ACHN (cell line): Measurements from ENCODE around the gene TMEM97.
A peak's percentile ranks its signal among the peaks of the same experiment; 100 is the strongest.
"Not testable (repeated sequence)": the region's sequence is repeated elsewhere in the genome, so short reads cannot be mapped to it uniquely, and the experiment has no call there.

Source experiments
- DNase-seq: peaks from one replicate; pipeline ENCODE4 v3.0.0-alpha.2; 2015
- in situ Hi-C: cut with HindIII; loops from 2 replicates; pipeline ENCODE4 v1.10.0; 2017; ENCODE audit warnings: low sequenced_read_pairs, low pct_ligation_motif_present, low pct_unique_long_range_greater_than_20kb

TMEM97 gene

DNA sequence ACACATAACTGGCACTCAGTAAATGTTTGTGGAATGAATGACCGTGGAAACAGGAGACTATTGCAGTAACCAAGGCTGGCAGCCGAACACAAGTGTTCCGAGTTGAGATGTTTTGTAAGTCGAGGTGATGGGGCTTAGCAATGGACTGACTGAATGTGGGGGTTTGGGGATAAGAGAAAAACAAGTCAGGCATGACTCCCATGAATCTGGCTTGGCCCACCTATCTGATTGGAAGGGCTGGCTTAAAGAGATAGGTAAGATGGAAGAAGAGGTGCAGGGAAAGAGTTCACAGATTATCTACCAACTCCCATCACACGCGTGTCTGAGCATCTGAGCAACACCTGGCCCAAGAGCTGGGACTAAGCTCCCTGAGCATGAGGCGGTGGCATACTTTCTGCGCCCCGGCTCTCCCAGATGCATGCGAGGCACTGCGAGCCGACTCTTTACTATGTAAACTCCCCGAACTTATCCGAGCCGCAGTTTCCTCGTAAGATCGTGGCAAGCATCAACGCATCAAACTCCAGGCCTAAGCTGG lies 15.7 kb downstream of the TMEM97 start:
- peak; percentile 63 for DNase-seq
- in situ Hi-C loops, result no loop called here

DNA sequence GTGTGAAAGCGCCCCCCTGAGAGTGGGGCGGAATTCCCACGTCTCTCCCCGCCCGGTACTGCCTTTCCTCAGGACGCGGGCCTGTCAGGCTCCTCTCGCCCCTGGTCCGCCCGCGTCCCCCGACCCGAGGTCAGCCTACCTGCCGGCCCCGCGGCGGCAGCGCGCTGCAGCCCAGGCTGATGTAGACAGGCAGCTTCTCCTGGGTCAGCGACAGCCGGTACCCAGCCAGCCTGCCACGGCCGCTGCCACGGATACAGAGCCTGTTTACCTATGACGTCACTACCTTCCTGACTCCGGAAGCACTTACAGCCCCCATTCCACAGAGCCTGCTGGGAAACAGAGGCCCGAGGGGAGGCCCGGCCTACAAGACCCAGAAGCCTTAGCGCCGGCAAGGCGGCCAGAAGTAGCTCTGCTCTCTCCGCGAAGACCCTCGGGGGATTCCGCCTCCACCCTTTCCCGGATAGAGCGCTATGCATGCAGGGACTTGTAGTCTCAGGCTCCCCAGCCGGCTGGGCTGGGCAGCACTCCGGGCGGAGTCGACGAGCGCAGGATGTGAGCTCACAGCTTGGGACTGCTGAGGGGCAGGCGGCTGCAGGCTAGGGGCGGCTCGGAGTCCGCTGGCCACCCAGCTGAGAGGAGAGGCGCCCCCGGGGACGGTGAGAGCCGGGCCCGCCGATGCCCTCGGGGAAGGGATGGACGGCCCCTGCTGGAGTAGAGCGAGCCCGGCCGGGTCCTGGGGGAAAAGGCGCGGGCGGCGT lies 16.4 kb downstream of the TMEM97 start, which contains the start of the genes IFT20 and TNFAIP1:
Gene IFT20, minus strand, starts transcription at position 272 of the 758 bp plus-strand sequence. CDS start 3,487 bp downstream, outside the sequence.
Gene TNFAIP1, plus strand, starts transcription at position 561 of the 758 bp plus-strand sequence. CDS start 3,761 bp downstream, outside the sequence.
- peak; percentile 100 for DNase-seq
- in situ Hi-C loops, result no loop called here

DNA sequence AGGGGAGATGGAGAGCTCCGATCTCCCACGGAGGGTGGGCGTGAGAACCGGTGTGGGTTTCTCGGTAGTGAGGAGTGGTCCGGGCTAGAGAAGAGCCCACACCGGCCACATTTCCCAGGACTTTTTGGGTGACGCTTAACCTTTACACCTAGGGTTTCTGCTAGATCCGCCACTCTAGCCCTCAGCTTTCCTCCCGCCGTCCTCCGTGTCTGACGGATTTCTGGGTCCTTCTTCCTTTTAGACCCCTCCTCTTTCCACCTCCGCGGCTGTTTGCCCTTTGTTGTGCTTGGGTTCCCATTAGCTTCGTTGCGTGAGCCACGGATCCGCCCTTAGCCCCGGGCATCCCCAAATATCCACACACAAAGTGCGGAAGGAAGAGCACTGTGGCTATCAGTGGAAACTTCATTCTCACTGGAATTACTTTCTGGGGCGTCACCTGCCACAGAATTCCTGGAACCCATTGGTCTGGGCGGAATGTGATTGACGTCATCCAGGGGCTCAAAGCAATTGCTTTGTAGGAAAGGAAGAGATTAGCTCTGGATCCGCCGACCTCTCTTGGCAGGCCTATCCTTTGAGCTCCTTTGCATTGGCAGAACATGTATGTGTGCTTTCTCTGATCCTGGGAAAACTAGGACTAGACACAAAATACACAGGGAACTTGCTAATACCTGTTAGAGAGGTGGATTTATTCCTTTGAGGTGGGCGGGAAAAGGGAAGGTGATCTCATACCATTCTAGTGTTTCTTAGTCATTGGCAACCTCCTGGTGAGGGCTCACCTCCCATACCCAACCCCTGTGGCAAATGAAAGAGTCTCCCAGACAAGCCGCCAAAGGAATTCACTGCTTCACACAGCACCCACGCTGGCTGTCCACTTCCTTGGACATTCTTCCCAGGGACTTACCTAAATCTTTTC lies 17.2 kb downstream of the TMEM97 start:
- in situ Hi-C loops, result no loop called here
- peak; percentile 98 for DNase-seq

DNA sequence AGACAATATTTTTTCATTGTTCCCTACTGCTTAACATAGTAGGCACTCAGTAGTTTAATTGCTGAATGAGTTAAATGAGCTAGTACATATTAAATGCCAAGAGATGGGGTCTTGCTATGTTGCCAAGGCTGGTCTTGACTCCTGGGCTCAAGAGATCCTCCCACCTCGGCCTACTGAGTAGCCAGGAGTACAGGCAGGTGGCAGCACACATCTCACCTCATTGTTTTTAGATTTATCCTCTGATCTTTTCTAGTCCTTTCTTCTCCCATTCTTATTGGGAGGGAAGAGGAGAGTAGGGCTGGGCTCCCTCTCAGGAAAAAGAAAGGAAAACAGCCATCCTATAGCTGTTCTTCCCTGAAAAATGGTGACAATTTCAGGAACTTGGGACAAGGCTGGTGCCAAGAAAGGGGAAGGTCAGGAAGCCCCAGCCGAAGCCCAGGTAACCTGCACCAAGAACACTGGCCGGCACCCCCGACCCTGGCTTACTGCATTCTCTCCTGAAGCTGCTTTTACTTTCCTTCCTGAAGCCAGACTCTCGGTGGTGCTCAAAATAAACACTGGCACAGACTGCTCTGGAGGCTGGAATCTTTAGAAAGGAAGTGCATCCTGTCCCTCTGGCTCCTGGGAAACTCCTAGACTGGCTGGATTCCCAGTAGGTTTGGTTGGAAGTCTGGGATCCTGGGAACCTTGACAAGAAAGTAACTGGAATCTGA lies 19.2 kb downstream of the TMEM97 start:
- in situ Hi-C loops, result no loop called here
- peak; percentile 26 for DNase-seq

DNA sequence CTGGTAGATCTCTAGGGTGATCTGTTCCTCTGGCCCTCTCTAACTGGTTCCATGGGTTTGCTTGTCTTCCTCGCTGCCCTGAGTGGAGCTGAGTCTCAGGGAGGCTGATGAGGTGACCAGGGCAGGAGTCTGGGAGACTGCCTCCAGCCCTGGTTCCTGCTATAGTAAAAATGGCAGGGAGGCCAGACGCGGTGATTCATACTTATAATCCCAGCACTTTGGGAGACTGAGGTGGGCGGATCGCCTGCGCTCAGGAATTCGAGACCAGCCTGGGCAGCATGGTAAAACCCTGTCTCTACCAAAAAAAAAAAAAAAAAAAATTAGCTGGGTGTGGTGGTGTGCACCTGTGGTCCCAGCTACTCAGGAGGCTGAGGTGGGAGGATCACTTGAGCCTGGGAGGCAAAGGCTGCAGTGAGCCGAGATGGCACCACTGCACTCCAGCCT lies 19.8 kb downstream of the TMEM97 start:
- in situ Hi-C loops, DNase-seq: not testable (repeated sequence)

DNA sequence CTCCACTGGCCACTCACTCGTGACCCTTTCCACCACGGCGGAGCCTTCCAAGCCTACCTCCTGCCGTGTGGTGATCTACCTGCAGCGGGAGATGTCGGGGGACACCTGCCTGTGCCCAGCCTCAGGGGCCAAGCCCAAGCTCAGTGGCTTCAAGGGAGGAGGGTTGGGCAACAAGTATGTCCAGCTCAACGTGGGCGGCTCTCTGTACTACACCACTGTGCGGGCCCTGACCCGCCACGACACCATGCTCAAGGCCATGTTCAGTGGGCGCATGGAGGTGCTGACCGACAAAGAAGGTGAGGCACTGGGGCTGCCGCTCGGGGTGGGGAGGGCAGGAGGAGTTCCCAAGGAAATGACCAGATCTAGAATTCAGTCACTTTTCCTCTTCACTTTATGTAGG lies 20.4 kb downstream of the TMEM97 start:
- in situ Hi-C loops, result no loop called here
- DNase-seq, result no peak

DNA sequence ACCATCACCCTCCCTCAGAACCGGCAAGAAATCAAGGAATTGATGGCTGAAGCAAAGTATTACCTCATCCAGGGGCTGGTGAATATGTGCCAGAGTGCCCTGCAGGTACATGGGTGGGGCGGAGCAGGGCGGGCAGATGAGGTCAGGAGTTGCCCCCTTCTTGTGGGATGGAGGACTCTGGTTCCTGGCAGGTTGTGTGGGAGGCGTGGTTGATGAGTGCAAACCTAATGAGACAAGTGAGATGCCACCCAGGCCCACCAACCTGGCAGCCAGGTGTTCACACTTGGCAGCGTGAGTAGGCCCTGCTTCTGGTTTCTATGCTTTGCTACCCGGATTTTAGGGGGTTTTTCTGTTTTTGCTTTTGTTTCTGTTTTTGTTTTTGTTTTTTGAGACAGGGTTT lies 21.4 kb downstream of the TMEM97 start:
- in situ Hi-C loops, result no loop called here
- no peak for DNase-seq

DNA sequence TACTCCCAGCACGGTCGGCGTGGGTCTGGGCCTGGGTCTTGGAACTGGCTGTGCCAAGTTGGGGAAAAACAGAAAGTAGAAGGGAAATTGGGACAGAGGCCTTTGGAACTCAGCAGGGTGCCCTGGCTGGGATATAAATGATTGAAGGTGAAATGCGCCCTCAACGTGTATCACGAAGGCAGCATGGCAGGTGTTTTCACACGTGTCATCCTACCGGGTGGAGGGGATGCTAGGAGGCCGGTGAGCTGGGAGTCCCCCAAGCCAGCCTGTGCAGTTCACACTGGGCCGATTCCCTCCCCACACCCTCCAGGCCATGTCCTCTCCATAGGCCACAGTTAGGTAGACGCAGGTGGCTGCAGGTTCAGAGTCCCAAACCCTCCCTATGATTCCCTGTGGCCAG lies 22.5 kb downstream of the TMEM97 start:
- no peak for DNase-seq

DNA sequence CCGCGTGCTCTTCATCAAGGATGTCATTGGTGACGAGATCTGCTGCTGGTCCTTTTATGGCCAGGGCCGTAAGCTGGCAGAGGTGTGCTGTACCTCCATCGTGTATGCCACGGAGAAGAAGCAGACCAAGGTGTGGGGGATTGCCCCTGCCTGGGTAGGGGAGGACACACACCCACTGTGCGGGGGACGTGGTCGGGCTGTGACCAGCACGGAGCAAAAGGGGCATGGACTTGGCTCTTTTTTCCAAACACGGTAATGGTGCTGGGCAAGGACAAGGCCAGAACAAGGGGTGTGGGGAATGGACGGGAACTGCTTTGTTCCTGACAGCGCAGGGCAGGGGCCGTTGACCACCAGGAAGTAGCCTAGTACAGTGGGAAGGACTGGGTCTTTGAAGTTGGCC lies 23.3 kb downstream of the TMEM97 start:
- DNase-seq, result no peak
- in situ Hi-C loops, result no loop called here

More for the DNA sequence above, 22.5 kb downstream of the TMEM97 start:
- in situ Hi-C loops, result no loop called here

DNA sequence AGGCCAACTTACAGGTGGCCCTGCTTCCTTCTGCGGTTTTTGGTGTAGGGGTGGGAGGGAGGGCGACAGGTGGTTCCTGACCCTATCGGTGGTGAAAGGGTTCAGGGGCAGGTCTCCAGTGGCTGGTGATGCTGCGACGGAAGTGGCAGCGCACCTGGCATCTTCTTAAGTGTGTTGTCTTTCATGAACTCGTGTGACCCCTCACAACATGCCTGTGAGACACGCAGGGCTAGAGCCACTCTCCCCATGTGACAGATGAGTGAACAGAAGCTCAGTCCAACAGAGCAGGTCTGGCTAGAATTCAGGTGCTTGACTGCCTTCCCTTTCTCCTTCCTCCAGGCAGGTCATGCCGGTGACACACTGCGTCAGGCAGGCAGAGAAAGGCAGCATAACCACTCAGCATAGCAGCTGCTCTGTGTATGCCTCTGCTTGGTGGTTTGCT lies 24.5 kb downstream of the TMEM97 start:
- DNase-seq, result no peak
- in situ Hi-C loops, result no loop called here

DNA sequence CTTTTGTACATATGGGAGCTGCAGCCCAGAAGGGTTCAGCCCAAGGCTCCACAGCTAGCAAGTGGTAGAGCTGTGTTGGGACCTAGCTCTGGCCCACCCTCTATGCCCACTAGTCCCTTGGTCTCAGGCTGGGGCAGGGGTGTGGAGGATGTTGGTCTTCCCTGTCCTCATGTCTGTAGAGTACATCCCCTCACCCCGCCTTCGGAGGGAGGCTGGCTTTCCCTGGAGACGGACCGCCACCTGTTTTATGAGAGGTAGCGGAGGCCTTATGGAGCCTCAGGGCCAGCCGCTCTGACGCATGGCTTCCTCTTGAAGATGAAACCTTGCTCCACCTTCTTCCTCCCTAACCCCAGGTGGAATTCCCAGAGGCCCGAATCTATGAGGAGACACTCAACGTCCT lies 25.0 kb downstream of the TMEM97 start:
- in situ Hi-C loops, result no loop called here

DNA sequence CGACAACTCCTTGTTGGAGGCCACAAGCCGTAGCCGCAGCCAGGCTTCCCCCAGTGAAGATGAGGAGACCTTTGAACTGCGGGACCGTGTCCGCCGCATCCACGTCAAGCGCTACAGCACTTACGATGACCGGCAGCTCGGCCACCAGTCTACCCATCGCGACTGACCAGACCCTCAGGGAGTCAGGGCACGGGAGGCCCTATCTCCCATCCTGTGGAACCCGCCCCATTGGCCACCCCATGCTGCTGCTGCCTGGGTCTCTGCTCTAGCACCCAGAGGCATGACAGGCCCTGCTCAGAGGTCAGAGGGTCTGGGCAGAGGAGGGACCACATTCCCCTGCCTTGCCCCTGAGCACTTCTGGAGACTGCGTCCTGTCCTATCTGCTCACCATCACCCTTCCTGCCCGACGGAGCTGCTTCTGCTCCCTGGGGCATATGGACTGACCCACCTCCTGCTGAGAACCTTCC lies 25.5 kb downstream of the TMEM97 start:
- in situ Hi-C loops, result no loop called here
- DNase-seq, result no peak

More for the DNA sequence above, 25.0 kb downstream of the TMEM97 start:
- DNase-seq, result no peak

DNA sequence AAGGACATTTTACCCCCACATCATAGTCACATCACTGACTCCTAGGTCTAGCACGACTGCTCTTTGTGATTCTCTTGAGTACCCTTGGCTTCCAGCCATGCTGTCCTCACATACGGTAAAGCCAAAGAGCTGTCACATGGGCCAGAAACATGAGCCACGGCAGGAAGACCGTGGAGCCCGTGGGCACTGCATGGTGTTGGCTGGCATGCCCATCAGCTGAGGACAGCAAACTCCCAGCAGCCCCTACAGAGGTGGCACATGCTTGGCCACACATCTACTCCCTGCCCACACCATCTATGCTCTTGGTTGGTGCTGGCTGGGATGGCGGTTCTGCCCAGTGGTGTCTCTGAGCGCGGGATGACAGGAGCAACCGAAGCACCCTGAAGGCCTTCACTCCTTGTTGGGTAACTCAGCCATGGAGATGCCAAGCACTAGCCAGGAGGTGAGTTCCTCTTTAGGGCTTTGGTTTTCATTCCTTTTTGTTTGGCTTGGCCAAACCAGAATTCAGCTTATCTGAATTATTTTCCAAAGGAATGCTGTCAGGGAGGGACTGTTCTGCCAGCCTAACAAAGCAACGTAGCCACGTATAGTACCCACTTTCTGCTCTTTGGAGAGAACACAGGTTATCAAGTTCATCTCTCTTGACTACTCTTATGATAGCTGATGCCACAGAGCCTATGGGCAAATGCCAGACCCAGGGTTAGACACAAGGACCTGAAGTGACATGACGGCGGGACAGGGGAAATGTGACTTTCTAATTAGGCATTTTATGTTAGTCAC lies 26.6 kb downstream of the TMEM97 start:
- in situ Hi-C loops, result no loop called here
- peak; percentile 13 for DNase-seq

DNA sequence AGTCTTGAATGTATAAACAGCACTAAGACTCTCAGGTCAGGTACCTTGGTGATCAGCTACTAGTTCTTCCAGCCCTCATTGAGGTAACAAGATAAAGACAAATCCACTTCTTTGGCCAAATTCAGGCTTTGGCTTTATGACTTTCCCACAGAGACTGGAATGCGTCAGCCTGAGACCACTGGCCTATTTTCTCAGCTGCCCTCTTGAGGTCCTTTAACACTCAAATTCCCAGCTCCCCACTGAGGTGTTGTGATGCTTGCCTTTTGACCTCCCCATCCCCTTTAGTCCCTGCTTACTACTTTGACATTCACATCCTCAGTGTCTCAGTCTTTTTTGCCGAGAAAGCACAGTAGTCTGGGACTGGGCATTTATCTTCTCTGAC lies 27.2 kb downstream of the TMEM97 start:
- DNase-seq, result no peak
- in situ Hi-C loops, result no loop called here

DNA sequence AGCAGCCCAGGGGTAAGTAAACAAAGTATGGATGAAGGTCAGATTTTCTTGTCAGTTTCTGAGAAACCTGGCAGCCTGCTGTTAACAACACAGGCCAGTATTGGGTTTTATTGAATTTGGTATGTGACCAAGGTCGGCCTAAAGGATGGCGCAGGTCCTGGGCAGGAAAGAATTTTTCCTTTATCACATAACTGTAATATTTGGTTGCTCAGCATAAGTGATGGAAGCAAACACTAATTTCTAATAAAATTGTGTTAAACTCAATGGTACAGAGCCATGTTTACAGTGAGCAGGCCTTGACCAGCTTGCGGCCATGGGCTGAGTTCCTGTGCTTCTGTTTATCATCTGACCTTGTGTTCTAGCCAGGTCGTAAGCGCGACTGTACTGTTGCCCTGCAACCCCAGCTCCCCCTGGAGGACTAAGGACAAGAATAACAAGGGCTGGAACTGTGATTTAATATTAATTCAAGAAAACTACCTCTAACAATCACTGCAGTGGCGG lies 27.8 kb downstream of the TMEM97 start:
- in situ Hi-C loops, result no loop called here
- no peak for DNase-seq

DNA sequence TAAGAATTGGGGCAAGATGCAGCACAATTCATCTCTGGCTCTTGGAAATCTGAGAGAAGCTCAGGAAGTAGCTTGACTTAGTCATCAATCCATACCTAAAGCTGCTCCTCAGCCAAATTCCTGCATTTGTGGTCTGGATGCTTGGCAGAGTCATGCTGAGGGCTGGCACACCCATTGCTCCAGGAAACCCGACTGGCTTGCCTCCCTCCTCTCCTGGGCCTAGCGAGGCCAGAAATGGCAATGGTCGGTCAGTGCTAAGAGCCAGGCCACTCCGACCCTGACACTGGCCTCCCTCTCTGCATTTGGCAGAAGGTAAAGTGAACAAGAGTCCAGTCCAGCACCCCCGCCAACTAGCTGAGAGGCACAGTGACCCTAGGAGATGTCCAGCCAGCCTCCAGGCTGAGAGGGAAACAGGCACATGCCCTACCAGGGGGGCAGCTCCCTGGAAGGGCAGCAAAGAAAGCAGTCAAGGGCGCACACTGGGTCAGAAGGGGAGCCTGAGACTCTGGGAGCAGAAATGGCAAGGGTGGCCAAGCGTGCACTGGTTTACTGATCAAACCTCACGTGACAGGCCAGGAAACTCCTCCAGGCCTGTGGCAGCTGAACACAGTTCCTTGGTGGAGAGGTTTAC lies 28.4 kb downstream of the TMEM97 start:
- peak; percentile 98 for DNase-seq
- in situ Hi-C loops, result no loop called here

DNA sequence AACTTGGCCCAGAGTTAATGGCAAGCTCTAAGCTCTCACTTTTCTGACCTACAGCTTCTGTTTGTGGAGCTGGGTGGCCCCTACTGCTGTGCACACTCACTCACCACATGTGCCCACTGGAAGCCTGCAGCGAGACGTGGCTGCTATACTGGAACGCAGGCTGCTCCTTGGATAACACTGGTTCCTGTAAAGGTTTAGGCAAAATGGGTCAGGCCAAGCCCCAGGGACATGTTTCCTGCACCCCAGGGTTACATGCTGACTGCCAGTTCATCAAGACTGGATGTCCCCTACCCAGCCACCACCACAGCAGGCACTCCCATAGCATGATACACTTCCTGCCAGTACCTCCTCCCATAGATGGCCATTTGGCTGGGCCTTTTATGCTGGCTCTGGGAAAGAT lies 30.0 kb downstream of the TMEM97 start:
- in situ Hi-C loops, result no loop called here
- DNase-seq, result no peak
